Endodermal cell (in vitro differentiated cells): ENCODE results near the gene DTX3. TPM values are rescaled to one million over a fixed set of nuclear protein-coding genes. Genes with fewer than 3 reads are reported as not detected.

ENCODE experiments used
- DNase-seq: peaks from one replicate; pipeline ENCODE4 v3.0.0-alpha.2; 2017
- H3K27ac ChIP-seq: 2 replicates; pipeline ENCODE4 v1.5.1; 2013; ENCODE audit warnings: mild to moderate bottlenecking, low read depth, low read length, moderate library complexity
- H3K27me3 ChIP-seq: 2 replicates; pipeline ENCODE4 v1.6.1; 2013; ENCODE audit warnings: mild to moderate bottlenecking, low read length, moderate library complexity; ENCODE audit not compliant: insufficient read depth, control insufficient read depth, poor library complexity, severe bottlenecking
- H3K36me3 ChIP-seq: 2 replicates; pipeline ENCODE4 v1.7.0; 2013; ENCODE audit warnings: mild to moderate bottlenecking, low read length, moderate library complexity; ENCODE audit not compliant: control insufficient read depth, insufficient read depth
- H3K4me1 ChIP-seq: one replicate; pipeline ENCODE4 v1.7.0; 2013; ENCODE audit warnings: low read length; ENCODE audit not compliant: control insufficient read depth, insufficient read depth
- H3K4me3 ChIP-seq: 2 replicates; pipeline ENCODE4 v1.5.1; 2013; ENCODE audit warnings: mild to moderate bottlenecking, low read length, moderate library complexity
- H3K9ac ChIP-seq: 2 replicates; pipeline ENCODE4 v1.6.1; 2013; ENCODE audit warnings: mild to moderate bottlenecking, low read length, moderate library complexity; ENCODE audit not compliant: poor library complexity, severe bottlenecking; ENCODE audit errors: extremely low read depth
- H3K9me3 ChIP-seq: 2 replicates; pipeline ENCODE4 v1.6.1; 2013; ENCODE audit warnings: mild to moderate bottlenecking, low read length, moderate library complexity; ENCODE audit not compliant: control insufficient read depth
- H3K27ac Mint-ChIP-seq: 2 replicates; pipeline ENCODE4 v1.8.0; 2020; ENCODE audit warnings: mixed read lengths
- H3K27me3 Mint-ChIP-seq: 2 replicates; pipeline ENCODE4 v1.8.0; 2021; ENCODE audit warnings: mild to moderate bottlenecking, mixed read lengths; ENCODE audit not compliant: insufficient read depth
- H3K36me3 Mint-ChIP-seq: 2 replicates; pipeline ENCODE4 v1.8.0; 2020; ENCODE audit warnings: low read depth, mixed read lengths
- H3K4me1 Mint-ChIP-seq: 2 replicates; pipeline ENCODE4 v1.8.0; 2020; ENCODE audit warnings: mixed read lengths
- H3K4me3 Mint-ChIP-seq: 2 replicates; pipeline ENCODE4 v1.8.0; 2020; ENCODE audit warnings: mild to moderate bottlenecking, moderate library complexity, mixed read lengths
- H3K9me3 Mint-ChIP-seq: 2 replicates; pipeline ENCODE4 v1.8.0; 2020; ENCODE audit warnings: mild to moderate bottlenecking, mixed read lengths
- WGBS, 2 experiments: methylation state at CpG; one replicate each; pipeline versions ENCODE4 v1.1.5 to v1.1.7; 2013; ENCODE audit warnings: missing lambda C conversion rate in 2 of 2, mixed read lengths in 1 of 2; ENCODE audit not compliant: insufficient coverage in 1 of 2, insufficient read length in 1 of 2; 5-methylcytosine and 5-hydroxymethylcytosine counted together
- total RNA-seq, 2 donors: library from RNA; stranded (reverse); fragmentation: NEBNext Ultra II Directional in 1 of 2; extraction: Animal tissue kit (Norgen Biotek cat#: 25700) in 1 of 2; gene quantifications; 2 replicates in 1 of 2; 3 replicates in 1 of 2; pipeline ENCODE4 v1.2.1, GENCODE V29; 2021
- TF ChIP-seq, protein P1 (sequence below): fragments of 200-600 bp; sonication (generic); conservative IDR thresholded peaks from 2 replicates; pipeline ENCODE4 v1.5.0; 2021; ENCODE audit warnings: antibody characterized with exemption, mild to moderate bottlenecking

The DTX3 gene
- total RNA-seq, 2 donors from 2014 or later, result 59.6 to 62.6 TPM

DNA sequence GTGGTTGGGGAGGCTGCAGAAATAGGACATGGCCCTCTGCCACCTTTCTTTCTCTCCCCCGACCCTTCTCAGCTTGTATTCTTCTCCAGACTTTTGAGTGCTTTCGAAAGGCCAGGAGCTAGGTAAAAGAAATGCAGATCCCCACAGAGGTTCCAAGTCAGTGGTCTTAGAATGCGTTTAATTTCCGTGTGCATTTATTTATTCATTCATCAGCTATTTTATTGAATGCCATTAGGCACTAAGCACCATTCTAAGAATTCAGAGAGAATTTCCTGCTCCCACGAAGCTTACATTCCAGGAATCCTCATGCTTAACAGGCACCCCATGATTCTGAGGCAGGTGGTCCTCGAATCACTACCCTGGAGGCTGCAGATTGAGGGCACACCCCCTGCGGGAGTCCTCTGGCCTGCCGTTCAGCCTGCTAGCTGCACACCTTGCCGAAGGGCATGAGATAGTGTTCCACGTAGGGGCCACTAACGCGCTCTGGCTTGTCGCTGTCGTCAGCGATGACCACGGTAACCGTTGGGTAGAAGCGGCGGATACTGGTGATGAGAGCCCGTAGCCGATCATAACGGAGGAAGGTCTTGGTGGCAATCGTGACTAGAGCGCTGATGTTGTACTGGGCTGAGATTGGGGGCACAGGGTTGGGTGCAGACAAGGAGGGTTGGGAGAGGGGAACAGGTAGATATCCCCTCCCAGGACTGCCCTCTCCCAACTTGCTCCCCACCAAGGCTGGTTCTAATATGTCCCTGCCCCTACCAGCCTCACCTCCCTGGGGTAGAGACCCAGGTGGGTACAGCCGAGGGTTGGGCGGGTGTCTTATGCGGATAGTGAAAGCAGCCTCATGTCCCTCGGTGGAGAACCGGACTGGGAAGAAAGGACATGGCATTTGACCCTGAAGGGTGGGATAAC, 23.9 kb downstream of the DTX3 start:
- TF ChIP-seq, protein P1, sequence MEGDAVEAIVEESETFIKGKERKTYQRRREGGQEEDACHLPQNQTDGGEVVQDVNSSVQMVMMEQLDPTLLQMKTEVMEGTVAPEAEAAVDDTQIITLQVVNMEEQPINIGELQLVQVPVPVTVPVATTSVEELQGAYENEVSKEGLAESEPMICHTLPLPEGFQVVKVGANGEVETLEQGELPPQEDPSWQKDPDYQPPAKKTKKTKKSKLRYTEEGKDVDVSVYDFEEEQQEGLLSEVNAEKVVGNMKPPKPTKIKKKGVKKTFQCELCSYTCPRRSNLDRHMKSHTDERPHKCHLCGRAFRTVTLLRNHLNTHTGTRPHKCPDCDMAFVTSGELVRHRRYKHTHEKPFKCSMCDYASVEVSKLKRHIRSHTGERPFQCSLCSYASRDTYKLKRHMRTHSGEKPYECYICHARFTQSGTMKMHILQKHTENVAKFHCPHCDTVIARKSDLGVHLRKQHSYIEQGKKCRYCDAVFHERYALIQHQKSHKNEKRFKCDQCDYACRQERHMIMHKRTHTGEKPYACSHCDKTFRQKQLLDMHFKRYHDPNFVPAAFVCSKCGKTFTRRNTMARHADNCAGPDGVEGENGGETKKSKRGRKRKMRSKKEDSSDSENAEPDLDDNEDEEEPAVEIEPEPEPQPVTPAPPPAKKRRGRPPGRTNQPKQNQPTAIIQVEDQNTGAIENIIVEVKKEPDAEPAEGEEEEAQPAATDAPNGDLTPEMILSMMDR, result no peak
- Mint-ChIP-seq H3K4me1 (no peaks in the 10 kb centered on the region), H3K4me3 (no peak overlapping the region), H3K27ac (no peak overlapping the region), H3K36me3 (no peaks in the 10 kb centered on the region), H3K9me3 (no peaks in the 10 kb centered on the region), H3K27me3 (peaks cover 99% of the 10 kb centered on the region)
- no peak overlapping the region for H3K27ac ChIP-seq
- no peaks in the 10 kb centered on the region for H3K4me1 ChIP-seq
- H3K9ac ChIP-seq, result no peak overlapping the region
- peaks cover 99% of the 10 kb centered on the region for H3K27me3 ChIP-seq
- no peaks in the 10 kb centered on the region for H3K36me3 ChIP-seq
- no peak overlapping the region for H3K4me3 ChIP-seq
- H3K9me3 ChIP-seq, result no peaks in the 10 kb centered on the region
- 88 to 89% methylated on average over 23 to 29 of the region's 29 CpGs for WGBS, 2 experiments
- DNase-seq, result peak; percentile 57

DNA sequence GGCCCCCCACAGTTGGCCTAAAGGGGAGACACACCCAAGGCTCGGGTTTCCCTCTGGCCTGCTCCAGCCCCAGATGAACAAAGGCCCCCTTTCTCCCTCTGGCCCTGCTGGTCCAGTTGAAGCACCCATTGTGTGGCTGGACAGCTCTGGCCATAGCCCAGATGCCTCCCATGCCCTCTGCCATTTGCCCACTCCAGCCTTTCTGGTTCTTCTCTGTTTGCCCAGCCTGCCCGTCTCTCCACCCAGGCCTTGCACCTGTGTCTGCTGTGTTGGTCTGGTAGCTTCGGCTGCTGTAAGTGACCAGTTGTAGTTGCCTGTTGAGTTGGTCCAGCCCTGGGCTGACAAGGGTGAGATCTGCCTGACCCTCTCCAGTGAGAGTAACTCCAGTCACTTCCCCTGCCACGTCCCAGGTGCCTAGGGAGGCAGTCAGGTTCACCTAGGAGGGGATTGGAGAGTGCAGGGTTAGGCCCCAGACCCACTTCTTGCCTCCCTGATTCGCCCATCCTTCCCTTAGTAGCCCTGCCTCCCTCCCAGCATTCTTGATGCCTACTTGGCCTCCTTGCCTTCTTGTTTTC, 25.4 kb downstream of the DTX3 start:
- no peaks in the 10 kb centered on the region for H3K9me3 ChIP-seq
- H3K27ac ChIP-seq, result no peak overlapping the region
- Mint-ChIP-seq H3K4me1 (no peaks in the 10 kb centered on the region), H3K4me3 (no peak overlapping the region), H3K27me3 (peaks cover 96% of the 10 kb centered on the region), H3K36me3 (no peaks in the 10 kb centered on the region), H3K27ac (no peak overlapping the region), H3K9me3 (no peaks in the 10 kb centered on the region)
- DNase-seq, result peak; percentile 50
- TF ChIP-seq, protein P1, result no peak
- H3K27me3 ChIP-seq, result peaks cover 99% of the 10 kb centered on the region
- WGBS, 2 experiments, result 80 to 90% methylated on average over 2 to 5 of the region's 5 CpGs
- H3K9ac ChIP-seq, result no peak overlapping the region
- no peaks in the 10 kb centered on the region for H3K36me3 ChIP-seq
- no peaks in the 10 kb centered on the region for H3K4me1 ChIP-seq
- H3K4me3 ChIP-seq, result no peak overlapping the region

DNA sequence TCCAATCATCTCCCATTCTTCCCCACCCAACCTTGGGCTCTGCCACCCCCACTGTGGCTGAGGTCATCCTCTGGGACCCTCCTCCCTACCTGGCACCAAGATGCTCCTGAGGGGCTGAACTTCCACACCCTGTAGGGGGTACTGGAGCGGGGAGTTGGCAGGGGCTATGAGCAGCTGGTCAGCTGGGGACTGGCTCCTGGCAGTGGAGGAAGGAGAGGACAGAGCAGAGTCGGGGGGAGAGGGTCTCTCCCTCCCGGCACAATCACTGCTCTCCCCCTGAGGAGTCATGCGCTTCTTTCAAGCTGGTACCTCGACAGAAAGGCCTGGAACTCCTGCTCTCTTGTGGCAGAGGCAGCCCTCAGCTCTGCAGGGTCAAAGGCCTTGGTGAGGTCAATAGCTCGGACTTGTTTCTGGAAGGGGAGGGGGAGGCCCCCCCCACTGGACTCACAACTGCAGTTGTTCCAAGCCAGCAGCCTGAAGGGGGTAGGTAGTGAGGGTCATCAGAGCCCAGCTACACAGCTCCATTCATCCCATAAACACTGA, 26.3 kb downstream of the DTX3 start:
- DNase-seq, result peak; percentile 46
- Histone ChIP-seq H3K9ac (no peak overlapping the region), H3K27me3 (peaks cover 96% of the 10 kb centered on the region)

More for the DNA sequence above, 26.3 kb downstream of the DTX3 start:
- Mint-ChIP-seq H3K36me3 (no peaks in the 10 kb centered on the region), H3K4me3 (no peak overlapping the region), H3K27me3 (peaks cover 94% of the 10 kb centered on the region), H3K4me1 (no peaks in the 10 kb centered on the region), H3K9me3 (no peaks in the 10 kb centered on the region), H3K27ac (no peak overlapping the region)
- WGBS, 2 experiments, result 72 to 80% methylated on average over 1 to 6 of the region's 6 CpGs
- no peak overlapping the region for H3K27ac ChIP-seq
- H3K4me1 ChIP-seq, result no peaks in the 10 kb centered on the region
- TF ChIP-seq, protein P1, result no peak
- no peaks in the 10 kb centered on the region for H3K9me3 ChIP-seq
- no peaks in the 10 kb centered on the region for H3K36me3 ChIP-seq
- no peak overlapping the region for H3K4me3 ChIP-seq
